ENCODE results near the gene HDAC2. TPM values are rescaled to one million over a fixed set of nuclear protein-coding genes. Genes with fewer than 3 reads are reported as not detected.

HDAC2 gene
- total RNA-seq, 1 experiment from 2014 or later, result 118 TPM

- BruUV-seq (replicated peaks), result no TSS peak
These were observed 62.1 kb downstream of the HDAC2 start for GRCh38 chr6:113908801-113909200.

DNA sequence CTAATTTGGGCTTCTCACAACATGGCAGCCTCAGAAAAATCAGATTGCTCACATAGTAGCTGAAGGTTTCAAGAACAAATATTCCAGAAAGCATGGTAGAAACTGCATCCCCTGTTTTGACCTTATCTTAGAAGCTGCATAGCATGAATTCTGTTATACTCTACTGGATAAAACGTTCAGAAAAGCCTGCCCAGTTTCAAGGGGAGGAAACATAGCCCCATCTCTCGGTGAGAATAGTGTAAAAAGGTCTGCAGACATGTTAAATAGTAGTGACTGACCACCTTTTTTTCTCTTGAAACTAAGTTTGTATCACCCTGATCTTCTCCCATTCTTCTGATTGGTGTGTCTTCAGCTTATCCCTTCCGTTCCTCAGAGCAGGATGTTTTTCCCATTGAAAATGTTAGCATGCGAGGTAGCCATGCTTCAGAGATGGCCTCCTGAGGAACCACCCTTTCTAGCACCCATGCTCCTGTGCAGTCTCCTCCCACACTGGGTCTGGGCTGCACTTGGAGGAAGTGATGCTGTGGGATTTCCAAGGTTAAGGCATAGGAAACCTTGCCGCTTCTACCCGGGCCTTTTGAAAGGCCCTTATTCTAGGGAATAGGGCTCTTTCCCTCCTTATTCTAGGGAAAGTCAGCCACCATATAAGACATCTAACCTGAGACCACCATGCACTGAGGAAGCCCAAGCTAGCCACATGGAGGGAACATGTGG, 63.7 kb downstream of the HDAC2 start:
- no TSS peak for BruUV-seq (replicated peaks)
- H3K27ac Mint-ChIP-seq (ENCODE audit: low read depth, unreplicated experiment), result no peak overlapping the region
- no peaks in the 10 kb centered on the region for H3K9me3 Mint-ChIP-seq (ENCODE audit: unreplicated experiment)
- H3K4me3 Mint-ChIP-seq (ENCODE audit: unreplicated experiment), result no peak overlapping the region
- TF ChIP-seq CTCF (IDR thresholded peaks at IDR 0.05; ENCODE audit: unreplicated experiment), result no peak
- CTCF ChIA-PET, result interaction anchor here (0.6 to 4.1 kb wide), 17 partner anchors 9 to 1128 kb away, joined by 3 to 40 read pairs (median 5); no protein-coding TSS in a partner anchor
- no peaks in the 10 kb centered on the region for H3K36me3 Mint-ChIP-seq (ENCODE audit: insufficient read depth, unreplicated experiment)
- no peak for DNase-seq (ENCODE audit: unreplicated experiment)
- H3K27me3 Mint-ChIP-seq (ENCODE audit: insufficient read depth, unreplicated experiment), result no peaks in the 10 kb centered on the region
- intact Hi-C loops (cut with micrococcal nuclease), result no loop called here
- H3K4me1 Mint-ChIP-seq (ENCODE audit: insufficient read depth, unreplicated experiment), result no peaks in the 10 kb centered on the region
- POLR2A ChIA-PET, result interaction anchor here (0.5 to 1.7 kb wide), 5 partner anchors 34 to 1206 kb away, joined by 3 to 4 read pairs (median 3); no protein-coding TSS in a partner anchor

More at GRCh38 chr6:113908801-113909200, 62.1 kb downstream of the HDAC2 start:
- no peak for DNase-seq (ENCODE audit: unreplicated experiment)
- intact Hi-C loops (cut with micrococcal nuclease), result loop anchor here (1.0 kb wide), 2 partner anchors 1128 to 1728 kb away; no protein-coding TSS in a partner anchor
- ChIA-PET CTCF (interaction anchor here (0.6 to 4.1 kb wide), 18 partner anchors 8 to 1313 kb away, joined by 3 to 40 read pairs (median 4); no protein-coding TSS in a partner anchor), POLR2A (interaction anchor here (0.5 to 0.6 kb wide), 2 partner anchors 47 to 728 kb away, joined by 3 to 4 read pairs; no protein-coding TSS in a partner anchor)
- Mint-ChIP-seq H3K27me3 (ENCODE audit: insufficient read depth, unreplicated experiment) (no peaks in the 10 kb centered on the region), H3K9me3 (ENCODE audit: unreplicated experiment) (no peaks in the 10 kb centered on the region), H3K4me3 (ENCODE audit: unreplicated experiment) (no peak overlapping the region), H3K27ac (ENCODE audit: low read depth, unreplicated experiment) (no peak overlapping the region), H3K4me1 (ENCODE audit: insufficient read depth, unreplicated experiment) (no peaks in the 10 kb centered on the region), H3K36me3 (ENCODE audit: insufficient read depth, unreplicated experiment) (no peaks in the 10 kb centered on the region)
- TF ChIP-seq CTCF (IDR thresholded peaks at IDR 0.05; ENCODE audit: unreplicated experiment), result no peak

- no peak for DNase-seq (ENCODE audit: unreplicated experiment)
- Mint-ChIP-seq H3K9me3 (ENCODE audit: unreplicated experiment) (no peaks in the 10 kb centered on the region), H3K4me1 (ENCODE audit: insufficient read depth, unreplicated experiment) (no peaks in the 10 kb centered on the region), H3K27ac (ENCODE audit: low read depth, unreplicated experiment) (no peak overlapping the region), H3K36me3 (ENCODE audit: insufficient read depth, unreplicated experiment) (peaks cover 4% of the 10 kb centered on the region), H3K27me3 (ENCODE audit: insufficient read depth, unreplicated experiment) (no peaks in the 10 kb centered on the region), H3K4me3 (ENCODE audit: unreplicated experiment) (no peak overlapping the region)
- intact Hi-C loops (cut with micrococcal nuclease), result no loop called here
- no peak for TF ChIP-seq CTCF (IDR thresholded peaks at IDR 0.05; ENCODE audit: unreplicated experiment)
- ChIA-PET POLR2A (no interaction called here), CTCF (interaction anchor here (0.7 to 1.0 kb wide), 2 partner anchors 45 to 79 kb away, joined by 3 read pairs; no protein-coding TSS in a partner anchor)
- no TSS peak for BruUV-seq (replicated peaks)
These were observed 67.2 kb downstream of the HDAC2 start for GRCh38 chr6:113903666-113904330.

GRCh38 chr6:113901482-113901881, 69.5 kb downstream of the HDAC2 start:
- ChIA-PET POLR2A (no interaction called here), CTCF (interaction anchor here (0.6 to 1.0 kb wide), 2 partner anchors 16 to 1209 kb away, joined by 3 read pairs; no protein-coding TSS in a partner anchor)
- no peaks in the 10 kb centered on the region for H3K9me3 Mint-ChIP-seq (ENCODE audit: unreplicated experiment)
- intact Hi-C loops (cut with micrococcal nuclease), result no loop called here
- BruUV-seq (replicated peaks), result no TSS peak
- H3K27ac Mint-ChIP-seq (ENCODE audit: low read depth, unreplicated experiment), result no peak overlapping the region
- no peaks in the 10 kb centered on the region for H3K4me1 Mint-ChIP-seq (ENCODE audit: insufficient read depth, unreplicated experiment)
- no peak for DNase-seq (ENCODE audit: unreplicated experiment)
- H3K4me3 Mint-ChIP-seq (ENCODE audit: unreplicated experiment), result no peak overlapping the region
- TF ChIP-seq CTCF (IDR thresholded peaks at IDR 0.05; ENCODE audit: unreplicated experiment), result no peak
- no peaks in the 10 kb centered on the region for H3K27me3 Mint-ChIP-seq (ENCODE audit: insufficient read depth, unreplicated experiment)
- H3K36me3 Mint-ChIP-seq (ENCODE audit: insufficient read depth, unreplicated experiment), result peaks cover 4% of the 10 kb centered on the region

Data from MCF 10A (cell line).